ENCODE measurements around the gene BAIAP2L1. TPM values are rescaled to one million over a fixed set of nuclear protein-coding genes. Genes with fewer than 3 reads are reported as not detected.
A peak's percentile ranks its signal among the peaks of the same experiment; 100 is the strongest.
"Not testable (repeated sequence)": the region's sequence is repeated elsewhere in the genome, so short reads cannot be mapped to it uniquely, and the experiment has no call there.

BAIAP2L1 gene
- total RNA-seq, 1 donor from 2014 or later: 4.6 TPM

GRCh38 chr7:98399462-98399861, 1.4 kb downstream of the BAIAP2L1 start:
- no peak for DNase-seq (ENCODE audit: low spot score)

DNA sequence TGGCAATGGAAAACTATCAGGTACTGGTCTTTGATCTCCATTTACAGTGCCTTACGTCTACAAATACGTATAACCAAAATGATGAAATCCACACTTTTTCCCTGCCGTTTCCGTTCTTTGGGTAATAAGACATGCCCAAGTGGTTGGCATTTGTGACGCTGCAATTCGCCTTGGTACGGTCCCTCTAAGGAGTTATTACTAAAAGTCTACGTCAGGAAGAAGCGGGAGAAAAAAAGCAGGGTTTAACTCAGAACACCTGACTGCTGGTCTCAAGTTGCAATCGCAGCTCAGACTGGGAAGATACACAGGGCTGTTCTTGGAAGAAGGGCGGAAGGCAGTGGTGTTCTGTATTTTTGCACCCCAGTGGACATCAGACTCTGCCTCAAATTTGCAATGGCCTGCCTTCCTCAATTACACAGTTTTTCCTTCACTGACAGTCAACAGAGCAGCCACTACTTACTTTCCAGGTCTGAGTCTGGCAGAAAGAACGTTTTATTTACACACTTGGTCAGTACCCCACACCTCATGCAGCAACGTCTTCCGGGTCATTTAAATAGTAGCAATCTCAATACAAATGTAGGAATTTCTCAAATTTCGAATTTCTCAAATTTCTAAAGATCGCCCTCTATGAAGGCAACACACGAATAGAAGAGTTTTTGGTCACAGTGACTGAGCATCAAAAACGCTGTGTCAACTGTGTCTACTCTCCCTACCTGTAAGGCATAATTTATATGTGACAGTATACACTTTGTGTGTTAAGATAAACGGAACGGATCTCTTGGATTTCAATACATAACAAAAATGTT, 2.1 kb downstream of the BAIAP2L1 start:
- DNase-seq (ENCODE audit: low spot score): no peak

DNA sequence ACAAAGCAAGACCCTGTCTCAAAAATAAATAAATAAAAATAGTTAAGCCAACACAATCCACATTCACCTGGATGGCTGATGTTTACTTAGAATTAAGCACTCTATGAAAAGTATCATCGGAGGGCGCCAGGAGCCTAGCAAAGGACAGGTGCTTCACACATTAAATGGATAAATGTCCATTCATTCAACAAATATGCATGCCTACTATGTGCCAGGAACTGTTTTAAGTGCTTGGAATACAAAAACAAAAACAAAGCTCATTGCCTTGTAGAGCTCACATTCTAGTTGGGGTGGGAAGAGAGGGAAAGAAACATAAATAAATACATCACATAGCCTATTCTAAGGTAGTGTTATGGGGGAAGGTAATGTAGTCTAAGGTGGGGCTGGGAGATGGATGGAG, 4.1 kb downstream of the BAIAP2L1 start:
- DNase-seq (ENCODE audit: low spot score): no peak

DNA sequence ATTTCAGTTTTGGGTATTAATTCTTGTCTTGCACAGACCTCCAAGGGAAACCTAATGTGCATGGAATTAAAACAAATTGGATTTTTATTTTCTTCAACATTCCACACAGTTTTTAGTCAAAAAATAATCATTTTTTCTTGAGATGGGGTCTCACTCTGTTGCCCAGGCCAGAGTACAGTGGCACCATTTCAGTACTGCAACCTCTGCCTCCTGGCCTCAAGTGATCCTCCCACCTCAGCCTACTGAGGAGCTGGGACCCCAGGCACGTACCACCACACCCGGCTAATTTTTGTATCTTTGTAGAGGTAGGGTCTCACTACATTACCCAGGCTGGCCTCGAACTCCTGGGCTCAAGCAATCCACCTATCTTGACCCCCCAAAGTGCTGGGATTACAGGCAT, 4.9 kb downstream of the BAIAP2L1 start:
- DNase-seq (ENCODE audit: low spot score): no peak

GRCh38 chr7:98395481-98395880, 5.4 kb downstream of the BAIAP2L1 start:
- no peak for DNase-seq (ENCODE audit: low spot score)

DNA sequence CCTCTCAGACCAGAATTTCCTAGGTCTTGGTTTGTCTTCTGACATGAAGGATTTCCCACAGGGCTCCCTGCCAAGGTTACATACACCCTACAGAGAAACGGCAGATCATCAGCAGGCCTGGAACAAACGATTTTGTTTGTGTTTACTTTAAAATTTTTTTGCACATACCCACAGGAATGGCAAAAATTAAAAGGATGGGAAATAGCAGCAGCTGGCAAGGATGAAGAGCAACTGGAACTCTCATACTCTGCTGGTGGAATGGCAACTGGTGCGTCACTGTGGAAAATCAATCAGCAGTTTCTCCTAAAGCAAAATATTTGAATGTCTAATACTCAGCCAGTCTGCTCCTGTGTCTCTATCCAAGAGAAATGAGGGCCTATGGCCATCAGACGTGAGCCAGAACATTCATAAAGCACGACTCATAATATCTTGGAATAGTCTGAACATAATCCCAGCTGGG, 6.5 kb downstream of the BAIAP2L1 start:
- DNase-seq (ENCODE audit: low spot score): no peak

DNA sequence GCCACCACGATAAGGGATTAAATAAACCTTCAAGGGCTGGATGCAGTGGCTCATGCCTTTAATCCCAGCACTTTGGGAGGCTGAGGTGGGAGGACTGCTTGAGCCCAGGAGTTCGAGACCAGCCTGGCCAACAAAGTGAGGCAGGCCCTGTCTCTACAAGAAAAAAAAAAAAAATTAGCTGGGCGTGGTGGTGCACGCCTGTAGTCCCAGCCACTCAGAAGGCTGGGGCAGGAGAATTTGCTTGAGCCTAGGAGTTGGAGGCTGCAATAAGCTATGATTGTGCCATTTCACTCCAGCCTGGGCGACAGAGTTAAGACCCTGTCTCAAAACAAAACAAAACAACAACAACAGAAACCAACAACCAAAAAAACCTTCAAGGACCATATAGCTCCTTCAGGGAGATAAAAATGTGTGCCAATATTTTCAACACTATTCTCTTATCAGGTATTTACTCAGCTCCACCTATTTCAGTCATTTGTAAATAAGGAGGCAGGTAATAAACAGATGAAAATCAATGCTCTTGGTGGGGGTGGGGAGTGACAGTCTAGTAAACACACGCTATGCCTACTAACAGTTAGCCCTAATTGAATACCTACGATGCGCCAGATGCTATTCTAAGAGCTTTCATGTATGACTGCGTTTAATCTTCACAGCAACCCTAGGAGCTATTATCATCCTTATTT, 13.2 kb downstream of the BAIAP2L1 start:
- no peak for DNase-seq (ENCODE audit: low spot score)

DNA sequence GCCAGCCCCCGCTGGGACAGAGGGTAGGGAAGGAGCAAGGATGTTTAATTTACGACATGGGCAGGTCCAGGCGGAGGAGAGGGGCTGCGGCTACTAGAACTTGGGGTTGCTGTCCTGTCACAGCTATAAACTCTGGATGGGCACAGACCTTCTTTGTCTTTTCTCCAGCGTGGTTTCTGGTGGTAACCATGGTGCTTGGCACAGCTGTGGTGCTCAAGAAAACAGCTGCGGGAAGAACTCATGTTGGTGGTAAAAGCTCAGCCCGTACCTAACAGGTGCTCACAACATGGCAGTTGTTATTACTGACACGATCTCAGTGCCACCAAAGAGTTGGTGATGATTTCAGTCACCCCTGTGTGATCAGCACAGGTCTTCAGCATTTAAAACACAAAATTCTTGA, 13.8 kb downstream of the BAIAP2L1 start:
- no peak for DNase-seq (ENCODE audit: low spot score)

DNA sequence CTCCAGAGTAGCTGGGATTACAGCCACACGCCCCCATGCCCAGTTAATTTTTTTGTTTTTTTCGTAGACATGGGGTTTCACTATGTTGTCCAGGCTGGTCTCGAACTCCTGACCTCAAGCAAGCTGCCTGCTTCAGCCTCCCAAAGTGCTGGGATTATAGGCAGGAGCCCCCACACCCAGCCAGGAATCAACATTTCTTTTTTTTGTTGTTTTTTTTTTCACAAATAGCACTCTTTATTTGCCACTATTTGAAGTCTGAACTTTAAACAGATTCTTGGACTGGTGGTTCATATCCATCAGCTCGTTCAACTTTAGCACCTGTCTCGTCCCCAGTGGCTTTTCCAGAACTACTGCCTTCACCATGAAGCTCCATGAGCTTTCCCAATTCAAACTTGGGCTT, 15.4 kb downstream of the BAIAP2L1 start:
- DNase-seq (ENCODE audit: low spot score): not testable (repeated sequence)

GRCh38 chr7:98378210-98378819, 22.6 kb downstream of the BAIAP2L1 start:
- DNase-seq (ENCODE audit: low spot score): peak; percentile 18

DNA sequence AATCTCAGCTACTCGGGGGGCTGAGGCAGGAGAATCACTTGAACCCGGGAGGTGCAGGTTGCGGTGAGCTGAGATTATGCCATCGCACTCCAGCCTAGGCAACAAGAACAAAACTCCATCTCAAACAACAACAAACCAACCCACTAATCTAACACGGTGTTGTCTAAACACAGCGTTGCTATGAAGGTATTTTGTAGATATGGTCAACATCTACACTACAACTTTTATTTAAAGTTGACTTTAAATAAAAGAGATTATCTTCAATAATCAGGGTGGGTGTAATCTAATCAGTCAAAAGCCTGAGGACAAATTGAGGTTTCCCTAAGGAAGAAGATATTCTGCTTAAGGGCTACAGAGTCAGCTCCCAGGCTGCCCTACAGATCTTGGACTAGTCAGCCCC, 24.2 kb downstream of the BAIAP2L1 start:
- DNase-seq (ENCODE audit: low spot score): no peak

GRCh38 chr7:98375664-98376063, 25.2 kb downstream of the BAIAP2L1 start:
- no peak for DNase-seq (ENCODE audit: low spot score)

DNA sequence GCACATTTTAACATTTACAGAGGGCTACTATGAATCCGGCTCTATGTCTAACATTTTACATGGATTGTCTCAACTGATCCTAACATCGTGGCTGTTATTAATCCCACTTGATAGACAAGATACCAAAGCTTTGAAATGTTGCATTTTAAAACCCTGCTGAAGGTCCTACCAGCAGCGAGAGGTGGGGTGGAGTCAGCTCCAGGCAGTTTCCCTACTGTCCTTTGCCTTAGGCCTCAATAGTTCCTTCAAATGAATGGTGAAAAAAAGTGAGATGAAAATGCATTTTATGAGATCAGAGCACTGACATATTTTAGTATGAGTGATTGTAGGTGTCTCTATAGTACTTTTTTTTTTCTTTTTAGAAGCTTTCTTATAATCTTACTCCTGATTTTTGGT, 26.6 kb downstream of the BAIAP2L1 start:
- no peak for DNase-seq (ENCODE audit: low spot score)

DNA sequence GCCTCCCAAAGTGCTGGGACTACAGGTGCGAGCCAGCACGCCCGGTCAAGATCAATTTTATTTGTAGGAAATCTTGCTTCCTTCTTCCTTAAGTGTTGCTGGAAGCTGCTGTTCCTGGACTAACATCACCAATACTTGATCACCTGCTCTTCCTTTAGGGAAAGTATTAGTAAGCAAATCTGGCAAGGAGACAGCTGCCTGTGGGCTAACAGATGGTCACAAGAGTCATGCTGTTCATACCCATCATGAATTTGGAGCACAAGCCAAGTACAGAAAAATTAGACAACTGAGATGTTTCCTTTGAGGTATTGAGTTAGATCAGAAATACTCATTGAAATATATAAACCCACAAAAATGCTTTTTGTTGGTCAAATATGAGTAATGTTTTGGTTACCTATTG, 27.9 kb downstream of the BAIAP2L1 start:
- DNase-seq (ENCODE audit: low spot score): no peak

- DNase-seq (ENCODE audit: low spot score): no peak
Observed at GRCh38 chr7:98369726-98370125, 31.2 kb downstream of the BAIAP2L1 start.

DNA sequence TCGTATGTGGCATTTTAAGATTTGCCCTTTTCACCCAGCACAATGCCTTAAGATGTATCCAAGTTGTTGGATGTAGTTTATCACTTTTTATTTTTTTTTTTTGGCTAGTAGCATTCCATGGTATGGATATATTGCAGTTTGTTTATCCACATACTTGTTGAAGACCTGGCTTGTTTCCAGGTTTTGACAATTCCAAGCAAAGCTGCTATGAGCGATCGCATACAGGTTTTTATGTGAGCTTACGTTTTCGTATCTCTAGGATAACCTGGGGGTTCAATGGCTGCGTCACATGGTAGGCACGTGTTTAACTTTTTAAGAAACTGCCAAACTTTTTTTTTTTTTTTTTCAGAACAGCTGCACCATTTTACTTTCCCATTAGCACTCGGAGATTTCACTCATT, 32.2 kb downstream of the BAIAP2L1 start:
- no peak for DNase-seq (ENCODE audit: low spot score)

DNA sequence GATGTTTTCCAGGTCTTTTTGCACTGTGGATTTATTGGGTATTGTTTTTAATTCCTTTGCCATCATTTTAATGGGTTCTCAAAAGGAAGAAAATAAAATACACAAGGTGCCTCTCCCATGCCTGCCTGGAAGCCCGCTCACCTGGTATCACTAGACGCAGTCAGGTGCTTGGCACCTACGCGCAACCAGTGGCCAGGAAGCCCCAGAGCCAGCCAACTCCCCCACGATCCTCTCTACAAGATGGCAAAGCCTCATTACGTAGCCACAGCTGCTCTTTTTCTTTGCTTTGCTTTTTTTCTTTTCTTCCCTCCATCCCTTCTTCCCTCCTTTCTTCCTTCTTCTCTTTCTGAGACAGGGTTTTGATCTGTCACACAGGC, 34.3 kb downstream of the BAIAP2L1 start:
- DNase-seq (ENCODE audit: low spot score): peak; percentile 59

GRCh38 chr7:98365863-98366561, 34.9 kb downstream of the BAIAP2L1 start:
- peak; percentile 87 for DNase-seq (ENCODE audit: low spot score)

DNA sequence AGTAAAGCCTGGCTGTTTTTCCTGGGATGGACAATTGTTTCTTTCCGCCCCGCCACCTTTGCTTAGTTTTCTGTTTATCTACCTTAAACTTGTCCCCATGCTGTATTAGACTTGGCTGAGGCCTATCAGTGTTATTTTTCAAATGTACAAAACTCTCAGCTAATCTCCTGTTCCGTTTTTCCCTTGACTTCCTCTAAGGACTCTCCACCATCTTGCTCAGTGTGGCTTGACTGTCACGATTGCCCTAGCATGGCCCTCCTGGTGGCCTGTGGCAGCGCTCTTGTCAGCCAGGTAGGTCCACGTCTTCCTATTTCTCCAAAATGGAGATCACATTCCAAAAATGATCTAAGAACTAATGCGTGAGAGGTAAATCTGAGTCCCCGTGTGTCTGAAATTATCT, 36.7 kb downstream of the BAIAP2L1 start:
- DNase-seq (ENCODE audit: low spot score): peak; percentile 43

DNA sequence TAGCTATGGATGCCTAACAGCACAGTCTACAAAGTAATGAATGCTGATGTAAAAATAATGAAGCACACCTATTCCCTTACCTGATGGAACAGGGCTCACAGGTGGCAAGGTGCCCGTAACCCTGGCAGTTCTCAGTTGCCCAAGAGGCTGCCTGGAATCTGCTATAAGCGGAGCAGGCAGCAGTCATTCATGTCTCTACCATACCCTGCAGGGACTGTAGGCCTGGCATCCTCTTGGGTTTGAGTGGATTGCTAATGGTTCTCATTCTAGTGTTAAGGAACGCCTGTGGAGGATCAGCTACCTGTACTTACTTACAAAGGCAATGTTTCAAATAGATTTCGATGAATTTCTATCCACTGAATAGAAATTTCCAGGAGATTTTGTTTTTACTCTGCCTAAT, 38.4 kb downstream of the BAIAP2L1 start:
- DNase-seq (ENCODE audit: low spot score): peak; percentile 49

DNA sequence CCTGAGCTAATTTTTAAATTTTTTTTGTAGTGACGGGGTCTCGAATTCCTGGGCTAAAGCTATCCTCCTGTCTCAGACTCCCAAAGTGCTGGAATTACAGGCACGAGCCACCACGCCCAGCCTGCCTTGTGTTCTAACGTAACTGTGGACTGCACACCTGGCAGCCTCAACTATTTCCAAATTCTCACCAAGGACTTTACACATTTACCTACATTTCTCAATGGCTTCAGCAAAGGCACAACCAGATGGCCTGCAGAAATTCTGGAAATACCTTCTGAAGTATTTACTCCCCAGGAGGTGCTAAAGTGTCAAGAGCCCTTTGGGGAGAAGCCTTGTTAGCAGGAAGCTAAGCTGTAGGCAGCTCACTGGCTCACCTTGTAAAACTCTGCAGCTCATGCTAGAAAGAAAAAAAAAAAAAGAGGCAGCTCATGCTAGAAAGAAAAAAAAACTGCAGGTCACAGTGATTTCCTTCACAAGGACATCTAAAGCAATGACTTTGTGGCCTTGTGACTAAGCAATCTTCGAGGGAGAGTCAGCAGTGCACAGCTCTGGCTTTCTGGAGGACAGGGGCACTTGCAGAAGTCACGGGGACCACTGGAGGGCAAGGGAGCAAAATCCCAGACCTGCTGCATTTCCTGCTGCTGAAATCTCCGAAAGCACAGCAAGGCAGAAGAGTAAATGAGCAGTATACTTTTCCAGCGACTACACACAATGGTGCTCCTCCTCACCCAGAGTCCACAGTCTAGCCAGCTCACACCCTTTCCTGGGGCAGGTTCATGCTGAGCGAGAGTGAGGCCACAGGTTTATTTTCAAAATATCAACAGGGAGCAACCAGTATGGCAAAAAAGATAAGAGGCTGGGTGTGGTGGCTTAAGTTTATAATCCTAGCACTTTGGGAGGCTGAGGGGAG, 40.4 kb downstream of the BAIAP2L1 start:
- no peak for DNase-seq (ENCODE audit: low spot score)

Measured in mesenteric fat pad (tissue), 1 donor.